AG04449 (cell line): Measurements from ENCODE around the gene PPARG.

Source experiments
- CTCF ChIA-PET: fragments of 350-600 bp; formaldehyde crosslinking; extraction: SDS; loops from one replicate; lab custom pipeline; 2021; ENCODE audit warnings: antibody characterized with exemption; lab: Yijun Ruan, JAX
- POLR2A ChIA-PET: fragments of 400-600, 350-600 bp; formaldehyde crosslinking; extraction: SDS; loops from one replicate; lab custom pipeline; 2020; ENCODE audit warnings: antibody characterized with exemption, inconsistent platforms; lab: Yijun Ruan, JAX
- DNase-seq: peaks from one replicate; pipeline ENCODE4 v3.0.0-alpha.2; 2010; ENCODE audit warnings: low read depth, low spot score
- H3K4me3 ChIP-seq: 2 replicates; pipeline ENCODE4 v1.5.1; 2011; ENCODE audit warnings: low read depth, mild to moderate bottlenecking, control low read depth, low read length
- TF ChIP-seq, protein P1 (sequence below): IDR thresholded peaks from one replicate; pipeline ENCODE4 v1.5.1; 2011; ENCODE audit warnings: mild to moderate bottlenecking, moderate library complexity, low read length, control low read depth, inconsistent platforms; ENCODE audit not compliant: insufficient read depth; ENCODE audit errors: missing control alignments

PPARG gene

DNA sequence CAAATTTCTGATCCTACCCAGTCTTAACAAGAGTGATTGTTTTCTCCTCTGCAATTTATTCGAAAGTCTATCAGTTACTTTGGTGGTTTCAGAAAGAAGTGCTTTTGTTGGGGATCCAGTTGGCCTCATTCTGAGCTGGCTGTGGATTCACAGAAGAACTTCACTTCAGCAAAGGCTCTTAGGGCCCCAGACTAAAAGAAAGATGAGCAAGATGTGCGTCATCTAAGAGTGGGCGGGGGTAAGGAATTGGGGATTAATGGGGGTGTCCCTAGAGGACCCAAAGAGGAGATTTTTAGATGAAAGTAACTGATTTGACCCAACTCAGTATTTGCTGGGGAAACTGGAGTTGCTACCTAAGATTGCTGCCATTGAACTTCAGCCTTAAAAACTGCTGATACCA is 131.5 kb downstream of the PPARG start:
- ChIA-PET POLR2A (no interaction called here), CTCF (interaction anchor here (1.6 kb wide), 1 partner anchor 9 kb away, joined by 3 read pairs; no protein-coding TSS in a partner anchor)
- H3K4me3 ChIP-seq = no peak overlapping the region
- TF ChIP-seq, protein P1, sequence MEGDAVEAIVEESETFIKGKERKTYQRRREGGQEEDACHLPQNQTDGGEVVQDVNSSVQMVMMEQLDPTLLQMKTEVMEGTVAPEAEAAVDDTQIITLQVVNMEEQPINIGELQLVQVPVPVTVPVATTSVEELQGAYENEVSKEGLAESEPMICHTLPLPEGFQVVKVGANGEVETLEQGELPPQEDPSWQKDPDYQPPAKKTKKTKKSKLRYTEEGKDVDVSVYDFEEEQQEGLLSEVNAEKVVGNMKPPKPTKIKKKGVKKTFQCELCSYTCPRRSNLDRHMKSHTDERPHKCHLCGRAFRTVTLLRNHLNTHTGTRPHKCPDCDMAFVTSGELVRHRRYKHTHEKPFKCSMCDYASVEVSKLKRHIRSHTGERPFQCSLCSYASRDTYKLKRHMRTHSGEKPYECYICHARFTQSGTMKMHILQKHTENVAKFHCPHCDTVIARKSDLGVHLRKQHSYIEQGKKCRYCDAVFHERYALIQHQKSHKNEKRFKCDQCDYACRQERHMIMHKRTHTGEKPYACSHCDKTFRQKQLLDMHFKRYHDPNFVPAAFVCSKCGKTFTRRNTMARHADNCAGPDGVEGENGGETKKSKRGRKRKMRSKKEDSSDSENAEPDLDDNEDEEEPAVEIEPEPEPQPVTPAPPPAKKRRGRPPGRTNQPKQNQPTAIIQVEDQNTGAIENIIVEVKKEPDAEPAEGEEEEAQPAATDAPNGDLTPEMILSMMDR = no peak
- DNase-seq = no peak

DNA sequence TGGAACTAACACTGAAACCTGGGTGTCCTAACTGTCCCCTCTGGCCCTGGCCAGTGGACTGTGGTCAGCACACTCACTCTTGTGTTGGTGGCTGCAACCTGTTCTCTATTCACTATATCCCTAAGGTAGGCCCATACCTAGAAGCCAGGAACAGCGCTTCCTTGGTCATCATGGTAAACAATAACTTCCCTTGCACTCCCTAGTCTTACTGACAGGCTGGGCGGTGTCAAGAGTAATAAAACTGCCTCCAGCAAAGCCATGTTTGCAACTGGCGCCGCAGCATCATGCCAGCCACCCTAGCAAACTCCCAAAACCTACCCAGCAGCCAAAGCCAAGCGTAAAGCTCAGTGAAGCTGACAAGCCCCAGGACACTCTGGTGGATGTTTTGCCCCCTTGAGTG is 132.3 kb downstream of the PPARG start:
- no peak for DNase-seq
- POLR2A ChIA-PET = no interaction called here
- no peak overlapping the region for H3K4me3 ChIP-seq
- TF ChIP-seq, protein P1 = no peak
- CTCF ChIA-PET = interaction anchor here (1.6 kb wide), 1 partner anchor 59 kb away, joined by 3 read pairs; no protein-coding TSS in a partner anchor

DNA sequence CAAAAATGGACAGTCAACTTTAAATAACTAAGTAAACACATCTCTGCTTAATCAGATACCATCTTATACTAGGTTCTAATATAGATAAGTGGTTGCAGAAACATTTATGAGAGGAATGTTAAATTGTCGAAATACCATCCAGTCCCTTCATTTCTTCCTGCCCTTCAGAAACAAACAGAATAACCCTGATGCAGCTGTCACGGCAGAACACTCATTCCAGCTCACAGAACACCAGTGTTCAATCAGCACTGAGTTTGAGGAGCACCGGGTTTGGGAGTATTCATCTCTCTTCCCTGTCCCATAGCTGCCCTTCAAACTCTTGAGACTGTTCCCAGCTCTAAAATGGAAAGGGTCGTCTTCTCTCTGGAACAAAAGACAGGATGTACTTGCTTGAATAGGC is 134.3 kb downstream of the PPARG start:
- no peak overlapping the region for H3K4me3 ChIP-seq
- no peak for DNase-seq
- CTCF ChIA-PET = interaction anchor here (1.2 kb wide), 1 partner anchor 285 kb away, joined by 4 read pairs; no protein-coding TSS in a partner anchor
- TF ChIP-seq, protein P1 = no peak
- POLR2A ChIA-PET = interaction anchor here (0.5 kb wide), 1 partner anchor 90 kb away, joined by 3 read pairs; no protein-coding TSS in a partner anchor

DNA sequence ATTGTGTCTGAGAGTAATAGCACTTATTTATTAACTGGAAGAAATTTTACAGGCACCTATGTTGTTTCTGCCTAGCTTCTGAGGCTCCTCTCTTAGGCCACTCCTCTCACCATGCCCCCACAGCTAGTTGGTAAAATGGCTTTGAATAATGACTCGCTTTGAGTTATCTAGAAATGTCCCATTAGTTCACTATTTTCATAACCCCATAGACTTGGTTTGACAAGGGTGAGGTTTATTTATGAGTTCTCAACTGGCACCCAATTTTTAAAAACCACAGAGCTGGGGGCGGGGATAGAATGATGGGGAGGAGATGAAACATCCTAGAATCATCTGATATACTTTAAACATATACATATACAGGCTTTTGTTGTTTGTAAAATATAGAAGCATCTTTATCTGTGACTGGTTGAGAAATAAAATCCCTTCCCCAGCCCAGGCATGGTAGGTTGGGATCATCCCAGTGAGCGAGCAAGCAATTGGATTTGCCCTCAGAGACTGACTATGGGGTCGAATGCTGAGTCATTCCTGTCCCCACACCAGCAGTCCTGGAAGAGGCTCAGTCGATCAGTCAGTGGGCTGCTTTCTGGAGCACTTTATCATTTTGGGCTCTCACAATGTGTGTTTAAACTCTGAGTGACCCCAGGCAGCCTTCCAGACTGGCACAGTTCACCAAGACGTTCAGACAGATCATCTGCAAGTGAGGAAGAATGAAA is 135.2 kb downstream of the PPARG start:
- H3K4me3 ChIP-seq = no peak overlapping the region
- POLR2A ChIA-PET = interaction anchor here (0.5 to 0.6 kb wide), 2 partner anchors 90 to 403 kb away, joined by 3 read pairs; no protein-coding TSS in a partner anchor
- TF ChIP-seq, protein P1 = no peak
- CTCF ChIA-PET = no interaction called here
- DNase-seq = no peak

DNA sequence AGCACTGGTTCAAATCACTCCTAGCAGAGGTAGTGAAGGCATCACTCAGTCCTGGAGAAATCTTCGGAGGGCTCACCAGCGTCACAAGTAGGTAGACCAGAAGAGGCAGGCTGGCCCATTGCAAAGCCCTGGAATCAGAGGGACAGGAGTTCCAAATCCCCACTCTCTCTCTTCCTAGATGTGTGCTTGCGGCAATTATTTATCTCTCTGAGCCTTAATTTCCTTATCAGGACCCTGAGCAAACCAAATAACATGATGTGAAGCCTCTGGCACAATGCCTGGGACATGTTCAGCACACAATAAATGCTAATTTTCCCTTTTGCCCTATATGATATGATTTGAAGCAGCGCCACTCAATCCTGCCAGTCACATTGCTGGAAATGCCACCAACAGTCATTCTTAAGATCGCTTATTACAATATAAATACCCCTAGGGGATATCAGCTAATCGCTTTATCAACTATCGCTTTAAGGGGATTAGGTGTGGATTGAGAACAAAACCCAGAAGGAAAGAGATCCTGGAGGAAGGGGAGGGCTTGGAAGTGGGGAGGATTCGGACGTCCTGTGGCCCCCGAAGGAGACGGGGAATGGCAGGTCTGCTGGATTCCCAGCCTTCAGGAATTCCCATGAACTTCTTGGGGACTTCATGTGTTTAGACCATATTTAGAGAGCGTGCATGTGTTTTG is 135.9 kb downstream of the PPARG start:
- TF ChIP-seq, protein P1 = no peak
- H3K4me3 ChIP-seq = no peak overlapping the region
- ChIA-PET CTCF (no interaction called here), POLR2A (interaction anchor here (0.6 kb wide), 1 partner anchor 402 kb away, joined by 3 read pairs; no protein-coding TSS in a partner anchor)
- no peak for DNase-seq

DNA sequence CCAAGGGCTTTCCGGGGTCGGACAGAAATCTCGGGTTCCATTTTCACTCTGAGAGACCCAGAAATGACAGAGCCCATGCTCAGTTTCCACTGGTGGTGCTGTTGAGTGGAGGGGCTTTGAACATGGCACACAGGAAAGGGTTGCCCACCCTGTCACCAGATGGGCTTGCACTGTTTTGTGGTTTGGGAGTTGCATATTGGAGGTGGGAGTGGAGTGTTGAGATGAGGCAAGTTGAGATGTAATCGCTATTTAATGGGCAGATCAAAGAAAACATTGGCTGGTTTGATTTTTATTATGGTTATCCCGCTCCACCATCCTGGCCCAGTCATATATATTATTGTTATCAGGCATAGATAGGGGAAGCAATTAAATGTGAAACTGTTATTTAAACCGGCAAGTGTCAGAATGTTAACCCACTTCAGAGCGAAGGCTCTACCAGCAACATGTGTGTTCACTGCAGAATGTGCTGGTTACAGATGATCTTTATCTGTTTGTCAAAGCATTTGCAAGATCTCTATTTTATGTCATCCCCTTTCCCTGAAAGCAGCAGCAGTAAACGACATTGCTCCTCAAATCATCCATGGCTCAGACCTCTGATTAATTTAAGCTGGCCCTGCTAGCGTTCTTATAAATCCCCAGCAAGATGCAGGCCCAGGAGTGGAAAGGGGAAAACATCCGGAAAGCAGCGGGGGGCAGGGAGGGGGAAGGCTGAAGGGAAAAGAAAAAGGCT is 137.1 kb downstream of the PPARG start:
- no peak for DNase-seq
- TF ChIP-seq, protein P1 = no peak
- H3K4me3 ChIP-seq = no peak overlapping the region
- ChIA-PET CTCF (no interaction called here), POLR2A (no interaction called here)
